Measurements from ENCODE around the gene FOXC2. TPM values are rescaled to one million over a fixed set of nuclear protein-coding genes. Genes with fewer than 3 reads are reported as not detected.

Gene FOXC2
- total and polyA plus RNA-seq, 2 donors (not counting 1 experiment from before 2014, with no cell fraction given) = not detected

DNA sequence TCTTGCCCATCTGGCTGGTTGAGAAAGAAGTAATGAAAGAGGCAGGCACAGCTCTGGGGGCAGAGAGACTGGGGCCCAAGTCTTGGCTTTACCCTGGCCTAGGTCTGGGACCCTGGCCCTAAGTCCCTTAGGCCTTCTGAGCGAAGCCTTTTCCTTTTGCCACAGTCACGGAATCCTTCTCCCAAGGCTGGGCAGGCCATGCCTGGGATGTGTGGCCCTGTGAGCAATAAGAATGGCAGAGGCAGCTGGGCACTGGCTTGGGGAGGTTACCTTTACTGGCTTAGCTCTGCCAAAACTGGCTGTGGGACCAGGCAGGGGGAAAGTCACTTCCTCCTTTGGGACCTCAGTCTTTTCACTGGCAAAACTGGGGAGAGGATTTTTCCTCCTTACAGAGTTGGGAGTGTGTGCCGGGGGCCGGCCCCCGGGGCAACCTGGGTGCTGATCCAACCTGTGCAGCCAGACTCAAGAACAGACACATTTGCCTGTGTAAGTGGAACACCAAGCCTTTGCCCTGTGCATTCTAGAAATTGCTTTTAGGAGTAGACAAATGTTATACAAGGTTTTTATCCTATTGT lies 43.4 kb upstream of the FOXC2 start:
- intact Hi-C loops (cut with micrococcal nuclease) = loop anchor here (5.0 kb wide), 1 partner anchor 181 kb away; no protein-coding TSS in a partner anchor
- H3K9me3 Mint-ChIP-seq (ENCODE audit: insufficient read depth) = no peaks in the 10 kb centered on the region
- H3K27ac ChIP-seq (ENCODE audit: low read length in 2 of 2) = no peak overlapping the region
- POLR2A ChIA-PET = no interaction called here
- ATAC-seq (ENCODE audit: low read depth) (no peak), DNase-seq (no peak)
- H3K4me1 ChIP-seq (ENCODE audit: control insufficient read depth in 2 of 2, insufficient read depth in 2 of 2, low read length in 2 of 2) = peaks cover 7 to 10% of the 10 kb centered on the region in 2 donors
- H3K4me3 ChIP-seq (ENCODE audit: control extremely low read depth in 1 of 5, extremely low read depth in 1 of 5, insufficient read depth in 1 of 5, low read depth in 2 of 5, low read length in 4 of 5) = no peak overlapping the region
- no peak overlapping the region for H3K4me3 Mint-ChIP-seq
- no peak overlapping the region for H3K4me2 ChIP-seq (replicated peaks; ENCODE audit: low read depth, low read length, poor library complexity, severe bottlenecking)
- H3K27ac Mint-ChIP-seq = no peak overlapping the region
- TF ChIP-seq EZH2 (IDR thresholded peaks at IDR 0.05; ENCODE audit: borderline replicate concordance, insufficient read depth, low read depth, low read length, poor library complexity, severe bottlenecking) = no peak
- TF ChIP-seq, protein P1, sequence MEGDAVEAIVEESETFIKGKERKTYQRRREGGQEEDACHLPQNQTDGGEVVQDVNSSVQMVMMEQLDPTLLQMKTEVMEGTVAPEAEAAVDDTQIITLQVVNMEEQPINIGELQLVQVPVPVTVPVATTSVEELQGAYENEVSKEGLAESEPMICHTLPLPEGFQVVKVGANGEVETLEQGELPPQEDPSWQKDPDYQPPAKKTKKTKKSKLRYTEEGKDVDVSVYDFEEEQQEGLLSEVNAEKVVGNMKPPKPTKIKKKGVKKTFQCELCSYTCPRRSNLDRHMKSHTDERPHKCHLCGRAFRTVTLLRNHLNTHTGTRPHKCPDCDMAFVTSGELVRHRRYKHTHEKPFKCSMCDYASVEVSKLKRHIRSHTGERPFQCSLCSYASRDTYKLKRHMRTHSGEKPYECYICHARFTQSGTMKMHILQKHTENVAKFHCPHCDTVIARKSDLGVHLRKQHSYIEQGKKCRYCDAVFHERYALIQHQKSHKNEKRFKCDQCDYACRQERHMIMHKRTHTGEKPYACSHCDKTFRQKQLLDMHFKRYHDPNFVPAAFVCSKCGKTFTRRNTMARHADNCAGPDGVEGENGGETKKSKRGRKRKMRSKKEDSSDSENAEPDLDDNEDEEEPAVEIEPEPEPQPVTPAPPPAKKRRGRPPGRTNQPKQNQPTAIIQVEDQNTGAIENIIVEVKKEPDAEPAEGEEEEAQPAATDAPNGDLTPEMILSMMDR (IDR thresholded peaks at IDR 0.05) = no peak
- peaks cover 27% of the 10 kb centered on the region for H3K27me3 Mint-ChIP-seq
- no peaks in the 10 kb centered on the region for H3K79me2 ChIP-seq (ENCODE audit: control insufficient read depth, insufficient read depth, low read length)
- no peak overlapping the region for H3K9ac ChIP-seq (ENCODE audit: low read length)
- H4K20me1 ChIP-seq (ENCODE audit: control insufficient read depth, insufficient read depth, low read length, poor library complexity, severe bottlenecking) = no peaks in the 10 kb centered on the region
- 78% methylated on average over 5 of the region's 5 CpGs for WGBS (ENCODE audit: insufficient coverage)
- no peaks in the 10 kb centered on the region for H3K36me3 ChIP-seq (replicated peaks in 1 of 2; ENCODE audit: control extremely low read depth in 1 of 2, control insufficient read depth in 1 of 2, extremely low read depth in 1 of 2, insufficient read depth in 2 of 2, low read length in 1 of 2)
- peaks cover 0 to 40% (median 15%) of the 10 kb centered on the region in 4 experiments for H3K27me3 ChIP-seq (replicated peaks in 1 of 4; ENCODE audit: control extremely low read depth in 1 of 4, control insufficient read depth in 3 of 4, insufficient read depth in 4 of 4, low read length in 3 of 4)
- peaks cover 0 to 3% (median 0%) of the 10 kb centered on the region in 3 donors for H3K9me3 ChIP-seq (ENCODE audit: control extremely low read depth in 1 of 3, control insufficient read depth in 2 of 3, insufficient read depth in 1 of 3, low read length in 2 of 3)
- no peak overlapping the region for H2AFZ ChIP-seq (ENCODE audit: insufficient read depth, low read depth, low read length, poor library complexity, severe bottlenecking)
- CTCF ChIA-PET = no interaction called here
- peaks cover 8% of the 10 kb centered on the region for H3K4me1 Mint-ChIP-seq

DNA sequence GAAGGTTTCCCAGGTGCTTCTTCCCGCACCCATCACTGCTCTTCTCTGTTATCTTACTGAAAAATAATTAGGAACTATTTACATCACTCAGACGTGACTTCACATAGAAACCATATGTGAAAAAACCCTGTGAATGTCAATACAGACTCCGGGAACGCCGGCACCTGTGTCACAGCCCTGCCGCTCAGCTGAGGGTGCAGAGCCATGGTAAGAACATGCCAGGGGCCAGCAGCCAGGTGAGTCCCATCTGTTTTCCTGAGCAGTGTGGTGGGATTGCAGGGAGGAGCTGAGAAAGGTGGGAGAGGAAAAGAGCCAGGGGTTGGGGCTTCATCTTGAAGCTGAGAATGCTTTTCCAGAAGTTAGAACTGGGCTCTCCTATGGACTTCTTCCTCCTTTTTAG lies 42.6 kb upstream of the FOXC2 start:
- Histone ChIP-seq H2AFZ (ENCODE audit: insufficient read depth, low read depth, low read length, poor library complexity, severe bottlenecking) (no peak overlapping the region), H4K20me1 (ENCODE audit: control insufficient read depth, insufficient read depth, low read length, poor library complexity, severe bottlenecking) (no peaks in the 10 kb centered on the region), H3K27ac (ENCODE audit: low read length in 2 of 2) (no peak overlapping the region), H3K4me1 (ENCODE audit: control insufficient read depth in 2 of 2, insufficient read depth in 2 of 2, low read length in 2 of 2) (peaks cover 7 to 10% of the 10 kb centered on the region in 2 donors), H3K9me3 (ENCODE audit: control extremely low read depth in 1 of 3, control insufficient read depth in 2 of 3, insufficient read depth in 1 of 3, low read length in 2 of 3) (peaks cover 0 to 5% (median 0%) of the 10 kb centered on the region in 3 donors), H3K27me3 (replicated peaks in 1 of 4; ENCODE audit: control extremely low read depth in 1 of 4, control insufficient read depth in 3 of 4, insufficient read depth in 4 of 4, low read length in 3 of 4) (peaks cover 0 to 33% (median 14%) of the 10 kb centered on the region in 4 experiments), H3K79me2 (ENCODE audit: control insufficient read depth, insufficient read depth, low read length) (no peaks in the 10 kb centered on the region), H3K36me3 (replicated peaks in 1 of 2; ENCODE audit: control extremely low read depth in 1 of 2, control insufficient read depth in 1 of 2, extremely low read depth in 1 of 2, insufficient read depth in 2 of 2, low read length in 1 of 2) (no peaks in the 10 kb centered on the region), H3K4me3 (ENCODE audit: control extremely low read depth in 1 of 5, extremely low read depth in 1 of 5, insufficient read depth in 1 of 5, low read depth in 2 of 5, low read length in 4 of 5) (no peak overlapping the region), H3K4me2 (replicated peaks; ENCODE audit: low read depth, low read length, poor library complexity, severe bottlenecking) (no peak overlapping the region), H3K9ac (ENCODE audit: low read length) (no peak overlapping the region)
- no peak for ATAC-seq (ENCODE audit: low read depth)
- ChIA-PET POLR2A (no interaction called here), CTCF (no interaction called here)
- peaks cover 8% of the 10 kb centered on the region for H3K4me1 Mint-ChIP-seq
- TF ChIP-seq, protein P1 (IDR thresholded peaks at IDR 0.05) = no peak
- TF ChIP-seq EZH2 (IDR thresholded peaks at IDR 0.05; ENCODE audit: borderline replicate concordance, insufficient read depth, low read depth, low read length, poor library complexity, severe bottlenecking) = no peak
- peaks cover 20% of the 10 kb centered on the region for H3K27me3 Mint-ChIP-seq
- WGBS (ENCODE audit: insufficient coverage) = 88% methylated on average over 4 of the region's 6 CpGs
- H3K9me3 Mint-ChIP-seq (ENCODE audit: insufficient read depth) = no peaks in the 10 kb centered on the region
- intact Hi-C loops (cut with micrococcal nuclease) = loop anchor here (5.0 kb wide), 1 partner anchor 182 kb away; no protein-coding TSS in a partner anchor
- DNase-seq = no peak
- no peak overlapping the region for H3K27ac Mint-ChIP-seq
- H3K4me3 Mint-ChIP-seq = no peak overlapping the region
